Lung (tissue), 12 donors: ENCODE results near the gene PITX2. TPM values are rescaled to one million over a fixed set of nuclear protein-coding genes. Genes with fewer than 3 reads are reported as not detected.

Source experiments
- ATAC-seq: fragments of 200-7000 bp; cut with Tn5 transposase; one replicate; pipeline ENCODE4 v1.9.1; 2020; ENCODE audit warnings: moderate number of reproducible peaks; ENCODE audit not compliant: insufficient read depth, low FRiP score
- DNase-seq, 3 donors: peaks; one replicate each; pipeline ENCODE4 v3.0.0-alpha.2; 2013 to 2017
- H3K27ac ChIP-seq, 2 donors: one replicate each; pipeline ENCODE4 v1.5.1; 2013; ENCODE audit warnings: mild to moderate bottlenecking in 2 of 2, moderate library complexity in 2 of 2, control low read depth in 1 of 2, inconsistent platforms in 1 of 2, low read depth in 1 of 2, low read length in 1 of 2
- H3K27me3 ChIP-seq, 3 donors: one replicate each; pipeline ENCODE4 v1.5.1; 2013; ENCODE audit warnings: low read length in 2 of 3; ENCODE audit not compliant: control insufficient read depth in 3 of 3, insufficient read depth in 3 of 3
- H3K36me3 ChIP-seq, 4 donors: one replicate each; pipeline ENCODE4 v1.5.1; 2013; ENCODE audit warnings: low read length in 4 of 4, mild to moderate bottlenecking in 1 of 4, moderate library complexity in 1 of 4; ENCODE audit not compliant: control insufficient read depth in 4 of 4, insufficient read depth in 4 of 4
- H3K4me1 ChIP-seq, 5 donors: one replicate each; pipeline ENCODE4 v1.5.1; 2013; ENCODE audit warnings: low read length in 5 of 5, mild to moderate bottlenecking in 2 of 5, moderate library complexity in 1 of 5; ENCODE audit not compliant: control insufficient read depth in 5 of 5, insufficient read depth in 5 of 5
- H3K4me3 ChIP-seq: one replicate; pipeline ENCODE4 v1.5.1; 2013; ENCODE audit warnings: mild to moderate bottlenecking, control low read depth, moderate library complexity
- H3K9ac ChIP-seq, 2 donors: one replicate each; pipeline ENCODE4 v1.5.1; 2013; ENCODE audit warnings: low read length in 2 of 2, control low read depth in 1 of 2; ENCODE audit not compliant: insufficient read depth in 1 of 2
- H3K9me3 ChIP-seq, 4 donors: one replicate each; pipeline ENCODE4 v1.5.1; 2013; ENCODE audit warnings: low read length in 3 of 4, mild to moderate bottlenecking in 1 of 4, moderate library complexity in 1 of 4; ENCODE audit not compliant: control insufficient read depth in 4 of 4, insufficient read depth in 3 of 4
- CTCF ChIP-seq: IDR thresholded peaks from 2 replicates; pipeline ENCODE4 v1.5.1; 2012; ENCODE audit warnings: mild to moderate bottlenecking; ENCODE audit errors: control extremely low read depth, extremely low read depth
- WGBS, 2 donors: extraction: QIAGEN DNeasy Blood & Tissue Kit; methylation state at CpG; one replicate each; pipeline ENCODE4 v1.1.7; 2013; 5-methylcytosine and 5-hydroxymethylcytosine counted together
- polyA plus RNA-seq, 2 donors: library from polyadenylated mRNA; stranded (reverse); fragments of 200-250 nt; gene quantifications; one replicate each; pipeline ENCODE4 v1.2.1, GENCODE V29; 2013
- total RNA-seq, 2 donors: library from RNA; depleted of rRNA in 1 of 2; stranded (reverse); fragments of >200 nt in 1 of 2; gene quantifications; one replicate each; pipeline ENCODE4 v1.2.1, GENCODE V29; 2014 to 2021
- donor health status: control.
- donor health status: control.
- donor health status: Bipolar disorder and iron deficiency.
- donor health status: healthy.
- donor health status: DM: yes; HTN: yes; CAD: no.

PITX2 gene
- total and polyA plus RNA-seq, 4 donors, result not detected

- Histone ChIP-seq H3K36me3 (no peaks in the 10 kb centered on the region), H3K9me3 (peaks cover 0 to 24% (median 0%) of the 10 kb centered on the region in 4 donors), H3K27me3 (peaks cover 11 to 98% (median 88%) of the 10 kb centered on the region in 3 donors), H3K4me3 (no peak overlapping the region), H3K27ac (no peak overlapping the region), H3K9ac (no peak overlapping the region), H3K4me1 (peaks cover 0 to 28% (median 0%) of the 10 kb centered on the region in 5 donors)
- no peak for ATAC-seq
- no peak for TF ChIP-seq CTCF
- peak in 1 of 3 donors; percentile 56 for DNase-seq
- 8 to 9% methylated on average over 12 of the region's 12 CpGs for WGBS, 2 donors
Observed at GRCh38 chr4:110636171-110636679, 13.3 kb upstream of the PITX2 start.

- TF ChIP-seq CTCF, result no peak
- WGBS, 2 donors, result 10 to 15% methylated on average over 7 of the region's 7 CpGs
- H3K36me3 ChIP-seq, result no peaks in the 10 kb centered on the region
- DNase-seq, result peak in 1 of 3 donors; percentile 65
- H3K9me3 ChIP-seq, result peaks cover 0 to 25% (median 0%) of the 10 kb centered on the region in 4 donors
- H3K4me3 ChIP-seq, result no peak overlapping the region
- peaks cover 11 to 98% (median 88%) of the 10 kb centered on the region in 3 donors for H3K27me3 ChIP-seq
- H3K9ac ChIP-seq, result no peak overlapping the region
- peaks cover 0 to 32% (median 0%) of the 10 kb centered on the region in 5 donors for H3K4me1 ChIP-seq
- no peak for ATAC-seq
- no peak overlapping the region for H3K27ac ChIP-seq
Observed at GRCh38 chr4:110635163-110635865, 12.4 kb upstream of the PITX2 start.

GRCh38 chr4:110634350-110635162, 11.7 kb upstream of the PITX2 start:
- Histone ChIP-seq H3K27ac (no peak overlapping the region), H3K4me3 (no peak overlapping the region), H3K4me1 (peaks cover 0 to 32% (median 0%) of the 10 kb centered on the region in 5 donors), H3K27me3 (peaks cover 11 to 98% (median 88%) of the 10 kb centered on the region in 3 donors), H3K9me3 (peaks cover 0 to 28% (median 0%) of the 10 kb centered on the region in 4 donors), H3K36me3 (no peaks in the 10 kb centered on the region), H3K9ac (no peak overlapping the region)
- WGBS, 2 donors, result 17 to 21% methylated on average over 11 of the region's 11 CpGs
- ATAC-seq, result no peak
- TF ChIP-seq CTCF, result no peak
- DNase-seq, result peak in 1 of 3 donors; percentile 50
